K562 (cell line): Measurements from ENCODE around the gene LHX3. TPM values are rescaled to one million over a fixed set of nuclear protein-coding genes. Genes with fewer than 3 reads are reported as not detected.

Experiments used
- ATAC-seq: fragments of 200-7000 bp; cut with Tn5 transposase; 3 replicates; pipeline ENCODE4 v1.9.1; 2020; ENCODE audit warnings: moderate library complexity
- BruUV-seq: library from RNA; stranded (reverse); fragments of 400-500 nt; replicated peaks from 2 replicates; lab custom pipeline; 2021; lab: Mats Ljungman, UMichigan
- CTCF ChIA-PET: fragments of 300-600 bp; formaldehyde crosslinking; extraction: SDS; loops from one replicate; lab custom pipeline; 2021; ENCODE audit warnings: low intra/inter-chr PET ratio; lab: Yijun Ruan, JAX
- POLR2A ChIA-PET: fragments of 300-600, 350-650 bp; sonication (Branson Sonifier 250); formaldehyde crosslinking; extraction: SDS; loops from one replicate; lab custom pipeline; 2021; ENCODE audit warnings: antibody characterized with exemption, inconsistent platforms; lab: Yijun Ruan, JAX
- DNase-seq, 4 experiments: peaks; one replicate each; pipeline versions ENCODE4 v3.0.0 to v3.0.0-alpha.2; 2011 to 2018; ENCODE audit warnings: low spot score in 3 of 4, mixed read lengths in 3 of 4; ENCODE audit errors: extremely low read depth in 1 of 4
- FAIRE-seq: peaks from 2 replicates; lab custom pipeline; 2011; peaks lifted over from hg19 to GRCh38; lab: Jason Lieb, UNC
- H2AFZ ChIP-seq: 2 replicates; pipeline ENCODE4 v1.6.0; 2011; ENCODE audit warnings: low read depth, low read length, control low read depth, inconsistent platforms
- H3K27ac ChIP-seq: fragments of 200-600 bp; 3 replicates; pipeline ENCODE4 v1.8.0; 2011; ENCODE audit warnings: low read depth, mild to moderate bottlenecking, control low read depth, inconsistent platforms, low read length, moderate library complexity, mixed read lengths; ENCODE audit errors: extremely low read depth
- H3K27me3 ChIP-seq, 2 experiments: fragments of 300-600 bp in 1 of 2; 2 replicates in 1 of 2; 3 replicates in 1 of 2; pipeline versions ENCODE4 v1.6.0 to v1.8.0; 2011; ENCODE audit warnings: inconsistent platforms in 2 of 2, low read length in 2 of 2, mild to moderate bottlenecking in 1 of 2, mixed read lengths in 1 of 2, moderate library complexity in 1 of 2; ENCODE audit not compliant: control insufficient read depth in 2 of 2, insufficient read depth in 2 of 2
- H3K36me3 ChIP-seq: fragments of 300-600 bp; 3 replicates; pipeline ENCODE4 v1.8.0; 2011; ENCODE audit warnings: mild to moderate bottlenecking, low read length, inconsistent platforms; ENCODE audit not compliant: control insufficient read depth, insufficient read depth
- H3K4me1 ChIP-seq, 2 experiments: fragments of 200-600 bp in 1 of 2; replicated peaks in 1 of 2; 2 replicates in 1 of 2; 3 replicates in 1 of 2; pipeline versions ENCODE4 v1.5.1 to v1.8.0; 2011; ENCODE audit warnings: inconsistent platforms in 2 of 2, low read length in 2 of 2, mild to moderate bottlenecking in 1 of 2, mixed read lengths in 1 of 2, moderate library complexity in 1 of 2; ENCODE audit not compliant: control insufficient read depth in 2 of 2, insufficient read depth in 2 of 2
- H3K4me2 ChIP-seq: 2 replicates; pipeline ENCODE4 v1.6.1; 2011; ENCODE audit warnings: low read length, control low read depth, inconsistent platforms, mixed read lengths; ENCODE audit not compliant: insufficient read depth
- H3K4me3 ChIP-seq: fragments of 200-600 bp; sonication (generic), shearing (Covaris generic); 2 replicates; pipeline ENCODE4 v1.5.1; 2016; ENCODE audit warnings: control low read depth, inconsistent platforms
- H3K79me2 ChIP-seq: fragments of 200-600 bp; 3 replicates; pipeline ENCODE4 v1.8.0; 2011; ENCODE audit warnings: low read length, inconsistent platforms; ENCODE audit not compliant: control insufficient read depth, insufficient read depth
- H3K9ac ChIP-seq, 2 experiments: 2 replicates each; pipeline versions ENCODE4 v1.6.0 to v1.6.1; 2011; ENCODE audit warnings: low read depth in 2 of 2, low read length in 2 of 2, control low read depth in 1 of 2, inconsistent platforms in 1 of 2, mild to moderate bottlenecking in 1 of 2, mixed read lengths in 1 of 2; ENCODE audit not compliant: insufficient read depth in 1 of 2
- H3K9me1 ChIP-seq: one replicate; pipeline ENCODE4 v1.6.0; 2011; ENCODE audit warnings: inconsistent platforms, mild to moderate bottlenecking, low read length, moderate library complexity; ENCODE audit not compliant: control insufficient read depth, insufficient read depth
- H3K9me3 ChIP-seq: replicated peaks from 2 replicates; pipeline ENCODE4 v1.5.1; 2011; ENCODE audit warnings: low read depth, low read length, inconsistent platforms; ENCODE audit not compliant: control insufficient read depth, insufficient read depth
- H4K20me1 ChIP-seq: replicated peaks from 2 replicates; pipeline ENCODE4 v1.6.1; 2011; ENCODE audit warnings: low read length, inconsistent platforms, mixed read lengths; ENCODE audit not compliant: control insufficient read depth, insufficient read depth
- MAFK ChIP-seq: IDR thresholded peaks from 2 replicates; pipeline ENCODE4 v1.6.1; 2011; ENCODE audit warnings: low read length, improper control_type of control experiment
- NCOA1 ChIP-seq: fragments of 450-650 bp; IDR thresholded peaks from 2 replicates; pipeline ENCODE4 v1.6.1; 2016; ENCODE audit warnings: low read depth
- POLR2G ChIP-seq: fragments of 200-400 bp; formaldehyde crosslinking; IDR thresholded peaks from 2 replicates; pipeline ENCODE4 v1.6.1; 2017; ENCODE audit warnings: low read depth, mild to moderate bottlenecking, antibody characterized with exemption, low read length, moderate library complexity
- ZBTB33 ChIP-seq: sonication (generic); formaldehyde crosslinking; IDR thresholded peaks from 2 replicates; pipeline ENCODE4 v1.8.1; 2023; ENCODE audit warnings: mild to moderate bottlenecking, missing genetic modification reagents
- WGBS: fragments of 100-300 bp; shearing (Covaris generic); methylation state at CpG from one replicate; pipeline ENCODE4 v1.1.6; 2016; ENCODE audit warnings: low coverage, mixed read lengths; ENCODE audit not compliant: insufficient coverage; ENCODE audit errors: missing lambda C conversion rate; 5-methylcytosine and 5-hydroxymethylcytosine counted together
- in situ Hi-C: fragments of 300-500 bp; cut with MboI; formaldehyde crosslinking; loops from 4 replicates; pipeline ENCODE4 v1.15.0; 2018; ENCODE audit warnings: inconsistent platforms, mixed read lengths
- intact Hi-C: fragments of 100-400 bp; cut with micrococcal nuclease; formaldehyde crosslinking; loops from 2 replicates; pipeline ENCODE4 v1.14.2; 2022
- polyA plus RNA-seq, 8 experiments: library from polyadenylated mRNA; depleted of rRNA in 4 of 8; stranded (reverse) in 5 of 8; unstranded in 3 of 8; fragments of >200 nt; fragmentation: Nextera tagmentation in 2 of 8; fragmentation: Illumina TruSeq in 1 of 8; extraction: Ambion mirVana in 2 of 8; extraction: Trizol in 1 of 8; gene quantifications; 2 replicates each; pipeline versions ENCODE4 v1.2.1 to v1.2.3, GENCODE V29; 2011 to 2014; ENCODE audit warnings: inconsistent platforms in 1 of 8, missing spikeins in 1 of 8
- total RNA-seq, 7 experiments: library from RNA; depleted of rRNA in 6 of 7; stranded (reverse); fragments of >200 nt in 6 of 7; fragmentation: Illumina TruSeq in 2 of 7; extraction: Trizol in 2 of 7; gene quantifications; 2 replicates each; pipeline versions ENCODE4 v1.2.1 to v1.2.3, GENCODE V29; 2011 to 2021; ENCODE audit warnings: low replicate concordance in 1 of 7
- TF ChIP-seq, protein P1 (sequence below): sonication (generic); formaldehyde crosslinking; IDR thresholded peaks from 2 replicates; pipeline ENCODE4 v1.9.0; 2022; ENCODE audit warnings: mild to moderate bottlenecking, missing genetic modification reagents

Gene LHX3
- total and polyA plus RNA-seq, 9 of the 15 experiments (the other 6 are each of a cell fraction or from before 2014, with no cell fraction given) = 0.09 TPM; not detected in 8

GRCh38 chr9:136235171-136235570 lies 30.2 kb upstream of the LHX3 start:
- no peak for FAIRE-seq
- intact Hi-C loops (no loop called here), in situ Hi-C loops (no loop called here)
- Histone ChIP-seq H3K79me2 (peaks cover 86% of the 10 kb centered on the region), H3K9me1 (peaks cover 18% of the 10 kb centered on the region), H3K27me3 (no peaks in the 10 kb centered on the region), H3K4me1 (peaks cover 41 to 78% of the 10 kb centered on the region in 2 experiments), H2AFZ (no peak overlapping the region), H3K4me3 (no peak overlapping the region), H4K20me1 (peaks cover 44% of the 10 kb centered on the region), H3K4me2 (no peak overlapping the region), H3K36me3 (peaks cover 66% of the 10 kb centered on the region), H3K9ac (no peak overlapping the region), H3K9me3 (no peaks in the 10 kb centered on the region), H3K27ac (no peak overlapping the region)
- WGBS = 93% methylated on average over 12 of the region's 17 CpGs
- ATAC-seq = no peak
- ChIA-PET POLR2A (interaction anchor here (0.6 to 1.1 kb wide), 3 partner anchors 8 to 291 kb away, joined by 3 to 4 read pairs (median 3); partner anchors contain the start of gene QSOX2), CTCF (no interaction called here)
- no TSS peak for BruUV-seq
- DNase-seq = no peak
- TF ChIP-seq POLR2G = peak; percentile 44; the same call in 1 of the 2 replicates
- TF ChIP-seq ZBTB33 (CRISPR knock-in tag) = no peak

GRCh38 chr9:136234597-136234996 lies 29.7 kb upstream of the LHX3 start:
- Histone ChIP-seq H3K4me2 (no peak overlapping the region), H2AFZ (no peak overlapping the region), H4K20me1 (peaks cover 44% of the 10 kb centered on the region), H3K9me1 (peaks cover 18% of the 10 kb centered on the region), H3K36me3 (peaks cover 66% of the 10 kb centered on the region), H3K9ac (0 out of 4 replicates have a peak overlapping the region, but pooled peaks of 1 of the 2 experiments have one; percentile 13), H3K27me3 (no peaks in the 10 kb centered on the region), H3K9me3 (no peaks in the 10 kb centered on the region), H3K79me2 (peaks cover 83% of the 10 kb centered on the region), H3K27ac (no peak overlapping the region)
- no TSS peak for BruUV-seq
- no peak for ATAC-seq
- FAIRE-seq = no peak
- 95% methylated on average over 21 of the region's 21 CpGs for WGBS
- no peak for DNase-seq
- in situ Hi-C loops = no loop called here
- intact Hi-C loops = no loop called here
- CTCF ChIA-PET = no interaction called here
- TF ChIP-seq, protein P1, sequence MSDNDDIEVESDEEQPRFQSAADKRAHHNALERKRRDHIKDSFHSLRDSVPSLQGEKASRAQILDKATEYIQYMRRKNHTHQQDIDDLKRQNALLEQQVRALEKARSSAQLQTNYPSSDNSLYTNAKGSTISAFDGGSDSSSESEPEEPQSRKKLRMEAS (CRISPR knock-in tag) = no peak
- TF ChIP-seq NCOA1 = no peak
- TF ChIP-seq MAFK = no peak
- TF ChIP-seq POLR2G = peak; percentile 40; the same call in 1 of the 2 replicates
- TF ChIP-seq, all 486 proteins: peak for 1
- Histone ChIP-seq H3K4me1 (peaks cover 41 to 76% of the 10 kb centered on the region in 2 experiments), H3K4me3 (no peak overlapping the region)
- POLR2A ChIA-PET = interaction anchor here (0.6 to 1.1 kb wide), 3 partner anchors 11 to 290 kb away, joined by 3 to 4 read pairs (median 4); partner anchors contain the start of gene QSOX2
